ENCODE data around the gene ASCL5. TPM values are rescaled to one million over a fixed set of nuclear protein-coding genes. Genes with fewer than 3 reads are reported as not detected.

ASCL5 gene
- total RNA-seq, 2 donors from 2014 or later: not detected

DNA sequence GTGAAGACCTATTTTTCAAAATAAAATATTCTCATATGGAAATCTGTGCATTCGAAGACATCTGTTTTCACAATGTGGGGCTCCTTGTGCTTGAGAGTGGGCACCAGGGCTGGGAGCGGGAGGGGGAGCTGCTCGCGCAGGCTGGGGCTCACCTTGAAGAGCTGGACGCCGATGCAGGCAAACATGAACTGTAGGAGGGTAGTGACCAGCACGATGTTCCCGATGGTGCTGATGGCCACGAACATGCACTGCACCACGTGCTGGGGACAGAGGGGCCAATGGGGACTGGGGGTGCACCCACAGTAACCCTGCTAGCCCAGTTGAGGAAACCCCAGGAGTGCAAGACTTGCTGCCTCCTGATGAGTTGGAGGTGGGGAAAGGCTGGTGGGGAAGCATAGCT lies 61.3 kb downstream of the ASCL5 start:
- Histone ChIP-seq H3K9me3 (no peaks in the 10 kb centered on the region), H3K4me1 (peaks cover 0 to under 1% of the 10 kb centered on the region in 2 donors), H3K36me3 (no peaks in the 10 kb centered on the region), H3K27ac (no peak overlapping the region), H3K27me3 (no peaks in the 10 kb centered on the region), H3K4me3 (no peak overlapping the region)
- TF ChIP-seq CTCF (IDR thresholded peaks at IDR 0.05): no peak
- DNase-seq (ENCODE audit: low spot score): no peak

GRCh38 chr1:201064806-201065205 lies 62.2 kb downstream of the ASCL5 start:
- Histone ChIP-seq H3K4me1 (peaks cover 0 to 5% of the 10 kb centered on the region in 2 donors), H3K36me3 (no peaks in the 10 kb centered on the region), H3K27ac (no peak overlapping the region), H3K4me3 (no peak overlapping the region), H3K27me3 (no peaks in the 10 kb centered on the region), H3K9me3 (no peaks in the 10 kb centered on the region)
- no peak for TF ChIP-seq CTCF (IDR thresholded peaks at IDR 0.05)
- no peak for DNase-seq (ENCODE audit: low spot score)

Other genes starting within 250 kb of the ASCL5 start
- not detected for gene INAVA, start 232.3 kb downstream of the ASCL5 start, total RNA-seq
- 1 to 10 TPM in 1 of 2 donors, under 1 TPM in 1; 0.48 to 1.5 TPM for gene KIF21B, start 103.5 kb downstream of the ASCL5 start, total RNA-seq
- not detected for gene CACNA1S, start 14.8 kb downstream of the ASCL5 start, total RNA-seq
- gene TMEM9, start 27.3 kb upstream of the ASCL5 start, total RNA-seq: 10 to 100 TPM; 41.8 to 63.4 TPM
- not detected for gene IGFN1, start 63.6 kb upstream of the ASCL5 start, total RNA-seq
- gene PKP1, start 156.3 kb upstream of the ASCL5 start, total RNA-seq: 1 to 10 TPM in 1 of 2 donors, not detected in 1; 2.3 TPM

Data from right atrium auricular region (tissue), 2 donors.